ENCODE results near the gene METAP1D.

- no peak for TF ChIP-seq CTCF (IDR thresholded peaks at IDR 0.05)
- TF ChIP-seq POLR2A (IDR thresholded peaks at IDR 0.05): no peak
Observed at GRCh38 chr2:172053486-172053885, 53.7 kb downstream of the METAP1D start.

Data from thyroid gland (tissue), 4 donors.